Measurements from ENCODE around the gene TUSC2.

DNA sequence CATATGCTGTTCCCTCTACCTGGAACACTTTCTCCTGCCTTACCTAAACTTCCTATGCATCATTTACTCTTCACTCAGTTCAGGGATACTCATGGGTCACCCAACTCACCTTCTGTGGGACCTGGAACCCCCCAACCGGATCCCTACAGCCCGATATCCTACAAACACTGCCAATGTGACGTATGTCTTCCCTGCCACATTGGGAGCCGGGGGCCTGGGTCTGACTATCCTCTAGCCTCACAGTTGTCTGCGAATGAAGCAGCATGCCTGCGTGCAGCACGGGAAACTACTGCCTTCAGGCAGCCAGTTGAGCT is 22.1 kb upstream of the TUSC2 start:
- TF ChIP-seq, protein P1, sequence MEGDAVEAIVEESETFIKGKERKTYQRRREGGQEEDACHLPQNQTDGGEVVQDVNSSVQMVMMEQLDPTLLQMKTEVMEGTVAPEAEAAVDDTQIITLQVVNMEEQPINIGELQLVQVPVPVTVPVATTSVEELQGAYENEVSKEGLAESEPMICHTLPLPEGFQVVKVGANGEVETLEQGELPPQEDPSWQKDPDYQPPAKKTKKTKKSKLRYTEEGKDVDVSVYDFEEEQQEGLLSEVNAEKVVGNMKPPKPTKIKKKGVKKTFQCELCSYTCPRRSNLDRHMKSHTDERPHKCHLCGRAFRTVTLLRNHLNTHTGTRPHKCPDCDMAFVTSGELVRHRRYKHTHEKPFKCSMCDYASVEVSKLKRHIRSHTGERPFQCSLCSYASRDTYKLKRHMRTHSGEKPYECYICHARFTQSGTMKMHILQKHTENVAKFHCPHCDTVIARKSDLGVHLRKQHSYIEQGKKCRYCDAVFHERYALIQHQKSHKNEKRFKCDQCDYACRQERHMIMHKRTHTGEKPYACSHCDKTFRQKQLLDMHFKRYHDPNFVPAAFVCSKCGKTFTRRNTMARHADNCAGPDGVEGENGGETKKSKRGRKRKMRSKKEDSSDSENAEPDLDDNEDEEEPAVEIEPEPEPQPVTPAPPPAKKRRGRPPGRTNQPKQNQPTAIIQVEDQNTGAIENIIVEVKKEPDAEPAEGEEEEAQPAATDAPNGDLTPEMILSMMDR (IDR thresholded peaks at IDR 0.05), result no peak
- no peak for TF ChIP-seq POLR2AphosphoS5 (IDR thresholded peaks at IDR 0.05; ENCODE audit: low read depth, low read length)
- TF ChIP-seq, protein P2, sequence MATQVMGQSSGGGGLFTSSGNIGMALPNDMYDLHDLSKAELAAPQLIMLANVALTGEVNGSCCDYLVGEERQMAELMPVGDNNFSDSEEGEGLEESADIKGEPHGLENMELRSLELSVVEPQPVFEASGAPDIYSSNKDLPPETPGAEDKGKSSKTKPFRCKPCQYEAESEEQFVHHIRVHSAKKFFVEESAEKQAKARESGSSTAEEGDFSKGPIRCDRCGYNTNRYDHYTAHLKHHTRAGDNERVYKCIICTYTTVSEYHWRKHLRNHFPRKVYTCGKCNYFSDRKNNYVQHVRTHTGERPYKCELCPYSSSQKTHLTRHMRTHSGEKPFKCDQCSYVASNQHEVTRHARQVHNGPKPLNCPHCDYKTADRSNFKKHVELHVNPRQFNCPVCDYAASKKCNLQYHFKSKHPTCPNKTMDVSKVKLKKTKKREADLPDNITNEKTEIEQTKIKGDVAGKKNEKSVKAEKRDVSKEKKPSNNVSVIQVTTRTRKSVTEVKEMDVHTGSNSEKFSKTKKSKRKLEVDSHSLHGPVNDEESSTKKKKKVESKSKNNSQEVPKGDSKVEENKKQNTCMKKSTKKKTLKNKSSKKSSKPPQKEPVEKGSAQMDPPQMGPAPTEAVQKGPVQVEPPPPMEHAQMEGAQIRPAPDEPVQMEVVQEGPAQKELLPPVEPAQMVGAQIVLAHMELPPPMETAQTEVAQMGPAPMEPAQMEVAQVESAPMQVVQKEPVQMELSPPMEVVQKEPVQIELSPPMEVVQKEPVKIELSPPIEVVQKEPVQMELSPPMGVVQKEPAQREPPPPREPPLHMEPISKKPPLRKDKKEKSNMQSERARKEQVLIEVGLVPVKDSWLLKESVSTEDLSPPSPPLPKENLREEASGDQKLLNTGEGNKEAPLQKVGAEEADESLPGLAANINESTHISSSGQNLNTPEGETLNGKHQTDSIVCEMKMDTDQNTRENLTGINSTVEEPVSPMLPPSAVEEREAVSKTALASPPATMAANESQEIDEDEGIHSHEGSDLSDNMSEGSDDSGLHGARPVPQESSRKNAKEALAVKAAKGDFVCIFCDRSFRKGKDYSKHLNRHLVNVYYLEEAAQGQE (IDR thresholded peaks at IDR 0.05; ENCODE audit: insufficient read depth in 1 of 2, low read depth in 2 of 2, low read length in 1 of 2), result no peak

Measured in Panc1 (cell line).